K562 (cell line): ENCODE measurements around the gene CCL24. TPM values are rescaled to one million over a fixed set of nuclear protein-coding genes. Genes with fewer than 3 reads are reported as not detected.
"Not testable (repeated sequence)": the region's sequence is repeated elsewhere in the genome, so short reads cannot be mapped to it uniquely, and the experiment has no call there.

Source experiments
- ATAC-seq: fragments of 200-7000 bp; cut with Tn5 transposase; 3 replicates; pipeline ENCODE4 v1.9.1; 2020; ENCODE audit warnings: moderate library complexity
- BruUV-seq: library from RNA; stranded (reverse); fragments of 400-500 nt; replicated peaks from 2 replicates; lab custom pipeline; 2021; lab: Mats Ljungman, UMichigan
- CTCF ChIA-PET: fragments of 300-600 bp; formaldehyde crosslinking; extraction: SDS; loops from one replicate; lab custom pipeline; 2021; ENCODE audit warnings: low intra/inter-chr PET ratio; lab: Yijun Ruan, JAX
- POLR2A ChIA-PET: fragments of 300-600, 350-650 bp; sonication (Branson Sonifier 250); formaldehyde crosslinking; extraction: SDS; loops from one replicate; lab custom pipeline; 2021; ENCODE audit warnings: antibody characterized with exemption, inconsistent platforms; lab: Yijun Ruan, JAX
- DNase-seq, 4 experiments: peaks; one replicate each; pipeline versions ENCODE4 v3.0.0 to v3.0.0-alpha.2; 2011 to 2018; ENCODE audit warnings: low spot score in 3 of 4, mixed read lengths in 3 of 4; ENCODE audit errors: extremely low read depth in 1 of 4
- FAIRE-seq: peaks from 2 replicates; lab custom pipeline; 2011; peaks lifted over from hg19 to GRCh38; lab: Jason Lieb, UNC
- H2AFZ ChIP-seq: 2 replicates; pipeline ENCODE4 v1.6.0; 2011; ENCODE audit warnings: low read depth, low read length, control low read depth, inconsistent platforms
- H3K27ac ChIP-seq: fragments of 200-600 bp; 3 replicates; pipeline ENCODE4 v1.8.0; 2011; ENCODE audit warnings: low read depth, mild to moderate bottlenecking, control low read depth, inconsistent platforms, low read length, moderate library complexity, mixed read lengths; ENCODE audit errors: extremely low read depth
- H3K27me3 ChIP-seq, 2 experiments: fragments of 300-600 bp in 1 of 2; 2 replicates in 1 of 2; 3 replicates in 1 of 2; pipeline versions ENCODE4 v1.6.0 to v1.8.0; 2011; ENCODE audit warnings: inconsistent platforms in 2 of 2, low read length in 2 of 2, mild to moderate bottlenecking in 1 of 2, mixed read lengths in 1 of 2, moderate library complexity in 1 of 2; ENCODE audit not compliant: control insufficient read depth in 2 of 2, insufficient read depth in 2 of 2
- H3K36me3 ChIP-seq: fragments of 300-600 bp; 3 replicates; pipeline ENCODE4 v1.8.0; 2011; ENCODE audit warnings: mild to moderate bottlenecking, low read length, inconsistent platforms; ENCODE audit not compliant: control insufficient read depth, insufficient read depth
- H3K4me1 ChIP-seq, 2 experiments: fragments of 200-600 bp in 1 of 2; replicated peaks in 1 of 2; 2 replicates in 1 of 2; 3 replicates in 1 of 2; pipeline versions ENCODE4 v1.5.1 to v1.8.0; 2011; ENCODE audit warnings: inconsistent platforms in 2 of 2, low read length in 2 of 2, mild to moderate bottlenecking in 1 of 2, mixed read lengths in 1 of 2, moderate library complexity in 1 of 2; ENCODE audit not compliant: control insufficient read depth in 2 of 2, insufficient read depth in 2 of 2
- H3K4me2 ChIP-seq: 2 replicates; pipeline ENCODE4 v1.6.1; 2011; ENCODE audit warnings: low read length, control low read depth, inconsistent platforms, mixed read lengths; ENCODE audit not compliant: insufficient read depth
- H3K4me3 ChIP-seq: fragments of 200-600 bp; sonication (generic), shearing (Covaris generic); 2 replicates; pipeline ENCODE4 v1.5.1; 2016; ENCODE audit warnings: control low read depth, inconsistent platforms
- H3K79me2 ChIP-seq: fragments of 200-600 bp; 3 replicates; pipeline ENCODE4 v1.8.0; 2011; ENCODE audit warnings: low read length, inconsistent platforms; ENCODE audit not compliant: control insufficient read depth, insufficient read depth
- H3K9ac ChIP-seq, 2 experiments: 2 replicates each; pipeline versions ENCODE4 v1.6.0 to v1.6.1; 2011; ENCODE audit warnings: low read depth in 2 of 2, low read length in 2 of 2, control low read depth in 1 of 2, inconsistent platforms in 1 of 2, mild to moderate bottlenecking in 1 of 2, mixed read lengths in 1 of 2; ENCODE audit not compliant: insufficient read depth in 1 of 2
- H3K9me1 ChIP-seq: one replicate; pipeline ENCODE4 v1.6.0; 2011; ENCODE audit warnings: inconsistent platforms, mild to moderate bottlenecking, low read length, moderate library complexity; ENCODE audit not compliant: control insufficient read depth, insufficient read depth
- H3K9me3 ChIP-seq: replicated peaks from 2 replicates; pipeline ENCODE4 v1.5.1; 2011; ENCODE audit warnings: low read depth, low read length, inconsistent platforms; ENCODE audit not compliant: control insufficient read depth, insufficient read depth
- H4K20me1 ChIP-seq: replicated peaks from 2 replicates; pipeline ENCODE4 v1.6.1; 2011; ENCODE audit warnings: low read length, inconsistent platforms, mixed read lengths; ENCODE audit not compliant: control insufficient read depth, insufficient read depth
- ARID1B ChIP-seq: fragments of 450-650 bp; IDR thresholded peaks from 2 replicates; pipeline ENCODE4 v1.6.1; 2016; ENCODE audit warnings: antibody characterized with exemption, mild to moderate bottlenecking, inconsistent platforms
- CBFA2T3 ChIP-seq: fragments of 450-650 bp; IDR thresholded peaks from 2 replicates; pipeline ENCODE4 v1.6.1; 2017
- EP400 ChIP-seq: fragments of 450-650 bp; IDR thresholded peaks from 2 replicates; pipeline ENCODE4 v1.6.1; 2017; ENCODE audit warnings: antibody characterized with exemption, mild to moderate bottlenecking, moderate library complexity
- JUND ChIP-seq, 2 experiments: IDR thresholded peaks; 2 replicates in 1 of 2; 3 replicates in 1 of 2; pipeline ENCODE4 v1.6.1; 2011; ENCODE audit warnings: borderline replicate concordance in 2 of 2, low read depth in 2 of 2, low read length in 2 of 2, improper control_type of control experiment in 1 of 2, missing biosample characterization in 1 of 2, missing genetic modification characterization in 1 of 2, missing genetic modification reagents in 1 of 2
- L3MBTL2 ChIP-seq: fragments of 450-650 bp; IDR thresholded peaks from 2 replicates; pipeline ENCODE4 v1.6.1; 2016; ENCODE audit warnings: mild to moderate bottlenecking, moderate library complexity
- MEF2D ChIP-seq: conservative IDR thresholded peaks from 2 replicates; pipeline ENCODE4 v1.6.1; 2016; ENCODE audit warnings: low read depth, missing genetic modification characterization, missing compliant biosample characterization
- NCOA1 ChIP-seq: fragments of 450-650 bp; IDR thresholded peaks from 2 replicates; pipeline ENCODE4 v1.6.1; 2016; ENCODE audit warnings: low read depth
- NFIC ChIP-seq: fragments of 450-650 bp; IDR thresholded peaks from 2 replicates; pipeline ENCODE4 v1.6.1; 2017; ENCODE audit warnings: mild to moderate bottlenecking, inconsistent platforms
- NR2C2 ChIP-seq, 2 experiments: fragments of 200-800 bp in 1 of 2; sonication (Bioruptor generic) in 1 of 2; sonication (generic) in 1 of 2; formaldehyde crosslinking in 1 of 2; IDR thresholded peaks; 2 replicates each; pipeline versions ENCODE4 v1.6.1 to v1.8.0; 2016 to 2022; ENCODE audit warnings: mild to moderate bottlenecking in 1 of 2, missing compliant biosample characterization in 1 of 2, missing genetic modification characterization in 1 of 2, missing genetic modification reagents in 1 of 2
- RCOR1 ChIP-seq, 2 experiments: IDR thresholded peaks; 2 replicates each; pipeline ENCODE4 v1.6.1; 2012; ENCODE audit warnings: low read depth in 2 of 2, low read length in 2 of 2, borderline replicate concordance in 1 of 2, improper control_type of control experiment in 1 of 2
- TAL1 ChIP-seq: fragments of 450-650 bp; IDR thresholded peaks from 2 replicates; pipeline ENCODE4 v1.6.1; 2016; ENCODE audit warnings: mild to moderate bottlenecking
- WGBS: fragments of 100-300 bp; shearing (Covaris generic); methylation state at CpG from one replicate; pipeline ENCODE4 v1.1.6; 2016; ENCODE audit warnings: low coverage, mixed read lengths; ENCODE audit not compliant: insufficient coverage; ENCODE audit errors: missing lambda C conversion rate; 5-methylcytosine and 5-hydroxymethylcytosine counted together
- in situ Hi-C: fragments of 300-500 bp; cut with MboI; formaldehyde crosslinking; loops from 4 replicates; pipeline ENCODE4 v1.15.0; 2018; ENCODE audit warnings: inconsistent platforms, mixed read lengths
- intact Hi-C: fragments of 100-400 bp; cut with micrococcal nuclease; formaldehyde crosslinking; loops from 2 replicates; pipeline ENCODE4 v1.14.2; 2022
- polyA plus RNA-seq, 8 experiments: library from polyadenylated mRNA; depleted of rRNA in 4 of 8; stranded (reverse) in 5 of 8; unstranded in 3 of 8; fragments of >200 nt; fragmentation: Nextera tagmentation in 2 of 8; fragmentation: Illumina TruSeq in 1 of 8; extraction: Ambion mirVana in 2 of 8; extraction: Trizol in 1 of 8; gene quantifications; 2 replicates each; pipeline versions ENCODE4 v1.2.1 to v1.2.3, GENCODE V29; 2011 to 2014; ENCODE audit warnings: inconsistent platforms in 1 of 8, missing spikeins in 1 of 8
- total RNA-seq, 7 experiments: library from RNA; depleted of rRNA in 6 of 7; stranded (reverse); fragments of >200 nt in 6 of 7; fragmentation: Illumina TruSeq in 2 of 7; extraction: Trizol in 2 of 7; gene quantifications; 2 replicates each; pipeline versions ENCODE4 v1.2.1 to v1.2.3, GENCODE V29; 2011 to 2021; ENCODE audit warnings: low replicate concordance in 1 of 7
- TF ChIP-seq, protein P1 (sequence below): fragments of 450-650 bp; IDR thresholded peaks from 2 replicates; pipeline ENCODE4 v1.6.1; 2017; ENCODE audit warnings: antibody characterized with exemption, mild to moderate bottlenecking

The CCL24 gene
- total and polyA plus RNA-seq, 9 of the 15 experiments (the other 6 are each of a cell fraction or from before 2014, with no cell fraction given), result 0.45 to 3.6 (median 0.95) TPM; not detected in 1

- TF ChIP-seq, protein P1, sequence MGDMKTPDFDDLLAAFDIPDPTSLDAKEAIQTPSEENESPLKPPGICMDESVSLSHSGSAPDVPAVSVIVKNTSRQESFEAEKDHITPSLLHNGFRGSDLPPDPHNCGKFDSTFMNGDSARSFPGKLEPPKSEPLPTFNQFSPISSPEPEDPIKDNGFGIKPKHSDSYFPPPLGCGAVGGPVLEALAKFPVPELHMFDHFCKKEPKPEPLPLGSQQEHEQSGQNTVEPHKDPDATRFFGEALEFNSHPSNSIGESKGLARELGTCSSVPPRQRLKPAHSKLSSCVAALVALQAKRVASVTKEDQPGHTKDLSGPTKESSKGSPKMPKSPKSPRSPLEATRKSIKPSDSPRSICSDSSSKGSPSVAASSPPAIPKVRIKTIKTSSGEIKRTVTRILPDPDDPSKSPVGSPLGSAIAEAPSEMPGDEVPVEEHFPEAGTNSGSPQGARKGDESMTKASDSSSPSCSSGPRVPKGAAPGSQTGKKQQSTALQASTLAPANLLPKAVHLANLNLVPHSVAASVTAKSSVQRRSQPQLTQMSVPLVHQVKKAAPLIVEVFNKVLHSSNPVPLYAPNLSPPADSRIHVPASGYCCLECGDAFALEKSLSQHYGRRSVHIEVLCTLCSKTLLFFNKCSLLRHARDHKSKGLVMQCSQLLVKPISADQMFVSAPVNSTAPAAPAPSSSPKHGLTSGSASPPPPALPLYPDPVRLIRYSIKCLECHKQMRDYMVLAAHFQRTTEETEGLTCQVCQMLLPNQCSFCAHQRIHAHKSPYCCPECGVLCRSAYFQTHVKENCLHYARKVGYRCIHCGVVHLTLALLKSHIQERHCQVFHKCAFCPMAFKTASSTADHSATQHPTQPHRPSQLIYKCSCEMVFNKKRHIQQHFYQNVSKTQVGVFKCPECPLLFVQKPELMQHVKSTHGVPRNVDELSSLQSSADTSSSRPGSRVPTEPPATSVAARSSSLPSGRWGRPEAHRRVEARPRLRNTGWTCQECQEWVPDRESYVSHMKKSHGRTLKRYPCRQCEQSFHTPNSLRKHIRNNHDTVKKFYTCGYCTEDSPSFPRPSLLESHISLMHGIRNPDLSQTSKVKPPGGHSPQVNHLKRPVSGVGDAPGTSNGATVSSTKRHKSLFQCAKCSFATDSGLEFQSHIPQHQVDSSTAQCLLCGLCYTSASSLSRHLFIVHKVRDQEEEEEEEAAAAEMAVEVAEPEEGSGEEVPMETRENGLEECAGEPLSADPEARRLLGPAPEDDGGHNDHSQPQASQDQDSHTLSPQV, result peak; percentile 72; the same call in 1 of the 2 replicates
- 0 out of 2 replicates have a peak, but pooled peaks have one; percentile 20 for TF ChIP-seq MEF2D
Observed at GRCh38 chr7:75783058-75783457, 30.5 kb downstream of the CCL24 start (continued).

DNA sequence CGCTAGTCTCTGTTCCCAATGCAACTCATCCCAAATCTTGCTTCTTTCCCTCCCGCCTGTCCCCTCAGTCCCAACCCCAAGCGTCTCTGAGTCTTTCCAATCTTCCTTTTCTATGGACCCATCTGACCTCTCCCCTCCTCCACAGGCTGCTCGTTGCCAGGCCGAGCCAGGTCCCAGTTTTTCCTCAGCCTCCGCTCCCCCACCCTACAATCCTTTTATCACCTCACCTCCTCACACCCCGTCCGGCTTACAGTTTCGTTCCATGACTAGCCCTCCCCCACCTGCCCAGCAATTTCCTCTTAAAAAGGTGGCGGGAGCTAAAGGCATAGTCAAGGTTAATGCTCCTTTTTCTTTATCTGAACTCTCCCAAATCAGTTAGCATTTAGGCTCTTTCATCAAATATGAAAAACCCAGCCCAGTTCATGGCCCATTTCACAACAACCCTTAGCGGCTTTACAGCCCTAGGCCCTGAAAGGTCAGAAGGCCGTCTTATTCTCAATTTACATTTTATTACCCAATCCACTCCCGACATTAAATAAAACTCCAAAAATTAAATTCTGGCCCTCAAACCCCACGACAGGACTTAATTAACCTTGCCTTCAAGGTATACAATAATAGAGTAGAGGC, 32.8 kb downstream of the CCL24 start:
- H3K9me1 ChIP-seq; H3K79me2 ChIP-seq; H4K20me1 ChIP-seq; BruUV-seq; intact Hi-C loops; in situ Hi-C loops; POLR2A ChIA-PET; H3K36me3 ChIP-seq; H3K27me3 ChIP-seq; CTCF ChIA-PET; H3K4me3 ChIP-seq; H3K9me3 ChIP-seq; TF ChIP-seq NR2C2 (CRISPR knock-in tag; IDR thresholded peaks at IDR 0.05): not testable (repeated sequence)
- WGBS, result 2% methylated on average over 14 of the region's 14 CpGs
- DNase-seq (peak in 2 of 4 experiments; percentile 30 to 87), FAIRE-seq (peak; percentile 82), ATAC-seq (peak; percentile 57)
- peak overlapping the region; percentile 59 for H3K4me2 ChIP-seq
- H2AFZ ChIP-seq, result peak overlapping the region; percentile 51
- peak overlapping the region; percentile 66 for H3K27ac ChIP-seq
- H3K4me1 ChIP-seq, result peaks cover 19 to 33% of the 10 kb centered on the region in 2 experiments
- H3K9ac ChIP-seq, result peak overlapping the region; percentile 21 to 75; a peak in 2 of 4 replicates
- TF ChIP-seq TAL1 (peak; percentile 43; the same call in 1 of the 2 replicates), RCOR1 (IDR thresholded peaks at IDR 0.05; ENCODE audit: borderline replicate concordance in 1 of 2, low read depth in 2 of 2, low read length in 2 of 2) (peak in 1 of 2 experiments; percentile 65; a peak in 3 of 4 replicates), NR2C2 (tag; IDR thresholded peaks at IDR 0.05) (peak; percentile 46; the same call in 1 of the 2 replicates), NCOA1 (peak; percentile 25; the same call in 1 of the 2 replicates), ARID1B (peak; percentile 83), CBFA2T3 (peak; percentile 67), L3MBTL2 (peak; percentile 49; the same call in 1 of the 2 replicates), NFIC (peak; percentile 35; the same call in 1 of the 2 replicates), JUND (IDR thresholded peaks at IDR 0.05; ENCODE audit: borderline replicate concordance, low read depth, low read length) (peak; percentile 39; the same call in 1 of the 2 replicates), JUND (tag; IDR thresholded peaks at IDR 0.05; ENCODE audit: borderline replicate concordance, low read depth, low read length) (peak; percentile 33; the same call in 1 of the 3 replicates), EP400 (peak; percentile 63)
